ENCODE data around the gene ATP5PB.

The ATP5PB gene

GRCh38 chr1:111455642-111456031 is 6.4 kb downstream of the ATP5PB start:
- TF ChIP-seq CTCF (conservative IDR thresholded peaks at IDR 0.05) = no peak
- no peak for TF ChIP-seq ZFX (IDR thresholded peaks at IDR 0.05)
- H3K27ac ChIP-seq = no peak overlapping the region

GRCh38 chr1:111461765-111462164 is 12.5 kb downstream of the ATP5PB start:
- no peak for TF ChIP-seq CTCF (conservative IDR thresholded peaks at IDR 0.05)
- TF ChIP-seq ZFX (IDR thresholded peaks at IDR 0.05) = no peak
- no peak overlapping the region for H3K27ac ChIP-seq

GRCh38 chr1:111462370-111463028 is 13.2 kb downstream of the ATP5PB start:
- no peak overlapping the region for H3K27ac ChIP-seq
- TF ChIP-seq ZFX (IDR thresholded peaks at IDR 0.05) (no peak), CTCF (conservative IDR thresholded peaks at IDR 0.05) (no peak)

GRCh38 chr1:111463029-111463683 is 13.9 kb downstream of the ATP5PB start:
- H3K27ac ChIP-seq = no peak overlapping the region
- TF ChIP-seq ZFX (IDR thresholded peaks at IDR 0.05) (no peak), CTCF (conservative IDR thresholded peaks at IDR 0.05) (no peak)

GRCh38 chr1:111465754-111466153 is 16.5 kb downstream of the ATP5PB start:
- TF ChIP-seq ZFX (IDR thresholded peaks at IDR 0.05) = no peak
- no peak for TF ChIP-seq CTCF (conservative IDR thresholded peaks at IDR 0.05)
- H3K27ac ChIP-seq = no peak overlapping the region

GRCh38 chr1:111466480-111466879 is 17.2 kb downstream of the ATP5PB start:
- no peak overlapping the region for H3K27ac ChIP-seq
- TF ChIP-seq ZFX (IDR thresholded peaks at IDR 0.05) (no peak), CTCF (conservative IDR thresholded peaks at IDR 0.05) (no peak)

- peak; percentile 12; the same call in 1 of the 2 replicates for TF ChIP-seq CTCF (conservative IDR thresholded peaks at IDR 0.05)
- TF ChIP-seq ZFX (IDR thresholded peaks at IDR 0.05) = no peak
- H3K27ac ChIP-seq = no peak overlapping the region
Observed at GRCh38 chr1:111467865-111468716, 18.8 kb downstream of the ATP5PB start.

Data from C4-2B (cell line).